HUES48 (cell line): ENCODE measurements around the gene JAK1.

Source experiments
- H3K27ac ChIP-seq: one replicate; pipeline ENCODE4 v1.7.0; 2013; ENCODE audit warnings: low read depth, low read length, inconsistent platforms
- H3K27me3 ChIP-seq: 2 replicates; pipeline ENCODE4 v1.6.1; 2013; ENCODE audit warnings: mild to moderate bottlenecking, low read length; ENCODE audit not compliant: control insufficient read depth, insufficient read depth
- H3K36me3 ChIP-seq: 2 replicates; pipeline ENCODE4 v1.6.1; 2013; ENCODE audit warnings: low read length; ENCODE audit not compliant: control insufficient read depth, insufficient read depth
- H3K4me1 ChIP-seq: 2 replicates; pipeline ENCODE4 v1.6.1; 2013; ENCODE audit warnings: mild to moderate bottlenecking, low read length; ENCODE audit not compliant: control insufficient read depth, insufficient read depth
- H3K4me3 ChIP-seq: 2 replicates; pipeline ENCODE4 v1.5.1; 2013; ENCODE audit warnings: mild to moderate bottlenecking, low read depth, low read length
- H3K9ac ChIP-seq: 2 replicates; pipeline ENCODE4 v1.6.1; 2013; ENCODE audit warnings: mild to moderate bottlenecking, low read depth, low read length, moderate library complexity
- H3K9me3 ChIP-seq: 2 replicates; pipeline ENCODE4 v1.6.1; 2013; ENCODE audit warnings: low read length; ENCODE audit not compliant: control insufficient read depth, insufficient read depth

JAK1 gene

DNA sequence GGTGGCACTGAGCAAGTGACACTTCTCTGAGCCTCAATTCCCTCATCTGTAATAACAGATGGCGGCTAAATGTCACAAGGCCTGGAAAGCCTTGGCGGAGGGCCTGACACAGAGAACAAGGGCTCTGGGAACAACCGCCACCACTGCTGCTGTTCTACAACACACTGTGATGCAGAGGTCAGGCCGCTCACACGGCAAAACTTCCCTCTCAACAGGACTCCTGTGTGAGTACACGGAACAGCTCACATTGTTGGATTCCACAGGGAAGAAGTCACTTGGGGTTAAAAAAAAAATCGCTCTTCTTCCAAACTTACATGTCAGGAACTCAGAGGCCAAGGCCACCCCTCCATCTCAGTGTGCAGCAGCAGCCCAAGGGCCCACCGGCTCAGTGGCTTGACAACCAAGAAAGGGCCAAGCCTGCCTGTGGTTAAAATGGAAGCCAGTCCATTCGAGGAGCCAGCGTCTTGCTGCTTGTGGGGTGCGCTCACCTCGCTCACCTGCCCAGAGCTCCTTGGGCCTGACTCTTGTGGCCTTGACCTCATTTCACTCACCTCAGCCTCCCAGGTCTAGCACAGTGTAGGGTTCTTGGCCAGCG is 120.4 kb downstream of the JAK1 start:
- Histone ChIP-seq H3K36me3 (peaks cover 12% of the 10 kb centered on the region; the same call in 1 of the 2 replicates), H3K9me3 (no peaks in the 10 kb centered on the region), H3K27ac (no peak overlapping the region), H3K4me3 (no peak overlapping the region), H3K27me3 (no peaks in the 10 kb centered on the region), H3K4me1 (no peaks in the 10 kb centered on the region), H3K9ac (no peak overlapping the region)

- H3K27ac ChIP-seq: no peak overlapping the region
- H3K4me3 ChIP-seq: no peak overlapping the region
- no peak overlapping the region for H3K9ac ChIP-seq
- H3K36me3 ChIP-seq: peaks cover 15% of the 10 kb centered on the region; the same call in 1 of the 2 replicates
- H3K4me1 ChIP-seq: no peaks in the 10 kb centered on the region
- no peaks in the 10 kb centered on the region for H3K27me3 ChIP-seq
- H3K9me3 ChIP-seq: no peaks in the 10 kb centered on the region
These were observed 121.7 kb downstream of the JAK1 start for GRCh38 chr1:64844609-64845008.

DNA sequence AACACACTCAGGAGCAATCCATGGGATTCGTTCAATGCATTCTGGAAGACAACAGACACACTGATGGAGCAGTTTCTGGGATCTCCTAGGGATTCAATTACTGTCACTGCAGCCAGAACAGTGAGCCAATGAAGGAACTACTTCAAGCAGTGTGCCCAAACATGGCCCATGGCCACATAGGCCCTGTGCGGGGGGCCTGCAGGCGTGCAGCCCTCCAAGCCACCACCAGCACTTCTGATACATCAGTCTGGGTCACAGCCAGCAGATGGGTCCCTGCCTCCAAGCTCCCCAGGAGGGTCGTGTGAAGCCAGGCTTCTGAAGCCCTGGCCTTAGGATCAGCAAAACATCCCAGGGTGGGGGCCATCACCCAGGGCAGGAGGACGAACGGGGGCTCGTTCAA is 122.2 kb downstream of the JAK1 start:
- no peak overlapping the region for H3K27ac ChIP-seq
- no peaks in the 10 kb centered on the region for H3K27me3 ChIP-seq
- H3K36me3 ChIP-seq: peaks cover 20% of the 10 kb centered on the region; the same call in 1 of the 2 replicates
- no peaks in the 10 kb centered on the region for H3K4me1 ChIP-seq
- no peak overlapping the region for H3K9ac ChIP-seq
- H3K9me3 ChIP-seq: no peaks in the 10 kb centered on the region
- H3K4me3 ChIP-seq: no peak overlapping the region

DNA sequence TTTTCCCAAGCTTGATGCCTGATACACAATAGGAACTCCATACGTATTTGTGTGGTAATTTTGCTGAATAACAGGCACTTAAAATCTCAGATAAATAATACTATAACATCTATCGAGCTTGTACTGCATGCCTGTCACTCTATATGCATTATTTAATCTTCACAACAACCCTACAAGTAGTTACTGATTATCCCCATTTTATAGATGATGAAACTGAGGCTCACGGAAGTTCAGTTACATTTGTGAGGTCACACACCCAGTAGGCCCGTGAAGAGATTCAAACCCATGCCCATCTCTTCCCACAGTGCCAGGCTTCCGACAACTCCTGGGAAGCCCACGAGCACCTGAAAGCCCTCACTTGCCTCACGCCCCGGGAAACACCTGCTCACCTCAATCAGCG is 122.7 kb downstream of the JAK1 start:
- Histone ChIP-seq H3K9ac (no peak overlapping the region), H3K36me3 (peaks cover 21% of the 10 kb centered on the region; the same call in 1 of the 2 replicates), H3K27ac (no peak overlapping the region), H3K27me3 (no peaks in the 10 kb centered on the region), H3K9me3 (no peaks in the 10 kb centered on the region), H3K4me1 (no peaks in the 10 kb centered on the region), H3K4me3 (no peak overlapping the region)

DNA sequence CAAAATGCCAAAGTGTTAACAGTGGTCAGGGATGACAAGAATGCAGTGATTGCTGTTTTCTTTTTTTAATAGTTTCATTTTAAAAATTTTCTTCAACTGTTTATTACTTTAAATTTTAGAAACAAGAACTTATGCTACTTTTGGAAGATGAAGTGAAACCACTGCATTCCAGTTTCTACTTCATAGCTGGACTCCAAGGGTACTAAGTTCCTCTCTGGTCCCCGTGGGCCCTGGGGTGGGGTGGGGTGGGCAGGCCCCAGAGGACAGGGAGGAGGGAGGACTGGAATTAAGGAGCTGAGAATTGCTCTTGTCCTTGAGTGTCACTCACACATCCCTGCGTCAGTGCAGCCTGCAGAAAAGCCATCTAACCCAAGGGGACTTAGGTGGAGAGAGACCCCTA is 124.1 kb downstream of the JAK1 start:
- H3K4me3 ChIP-seq: no peak overlapping the region
- H3K27ac ChIP-seq: no peak overlapping the region
- H3K4me1 ChIP-seq: no peaks in the 10 kb centered on the region
- no peak overlapping the region for H3K9ac ChIP-seq
- H3K9me3 ChIP-seq: no peaks in the 10 kb centered on the region
- H3K27me3 ChIP-seq: no peaks in the 10 kb centered on the region
- H3K36me3 ChIP-seq: peaks cover 35% of the 10 kb centered on the region

DNA sequence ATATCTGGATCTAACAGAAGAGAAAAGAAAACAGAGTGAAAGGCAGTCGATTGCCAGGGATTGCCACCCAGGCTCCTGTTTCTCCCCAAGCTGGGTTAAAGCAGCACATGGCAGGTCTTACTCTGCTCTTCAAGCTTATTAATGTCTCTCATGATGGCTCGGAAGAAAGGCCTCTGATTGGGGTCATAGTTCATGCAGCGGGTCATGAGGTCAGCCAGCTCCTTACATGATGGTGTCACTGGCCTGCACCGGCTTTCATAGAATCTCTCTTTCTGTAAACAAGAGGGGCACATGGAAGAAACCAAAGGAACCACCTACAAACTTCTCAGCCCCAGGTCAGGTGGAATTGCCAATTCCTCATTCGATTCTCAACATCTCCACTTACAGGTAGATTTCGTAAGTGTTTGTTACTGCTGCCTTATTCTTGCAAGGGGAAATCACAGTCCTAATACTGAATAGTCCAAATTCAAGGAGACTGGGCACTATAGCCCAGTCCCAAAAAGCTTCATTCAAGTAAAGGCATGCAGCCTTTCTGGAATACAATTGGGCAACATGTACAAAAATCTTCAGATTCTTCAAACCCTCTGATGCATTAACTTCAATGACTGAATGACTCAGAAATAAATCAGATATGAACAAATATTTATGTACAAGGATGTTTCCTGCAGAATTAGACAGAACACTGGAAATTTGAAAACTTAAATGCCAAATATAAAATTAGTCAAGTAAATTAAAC is 124.9 kb downstream of the JAK1 start:
- Histone ChIP-seq H3K9me3 (no peaks in the 10 kb centered on the region), H3K27me3 (no peaks in the 10 kb centered on the region), H3K9ac (no peak overlapping the region), H3K27ac (no peak overlapping the region), H3K36me3 (peaks cover 41% of the 10 kb centered on the region), H3K4me3 (no peak overlapping the region), H3K4me1 (no peaks in the 10 kb centered on the region)

DNA sequence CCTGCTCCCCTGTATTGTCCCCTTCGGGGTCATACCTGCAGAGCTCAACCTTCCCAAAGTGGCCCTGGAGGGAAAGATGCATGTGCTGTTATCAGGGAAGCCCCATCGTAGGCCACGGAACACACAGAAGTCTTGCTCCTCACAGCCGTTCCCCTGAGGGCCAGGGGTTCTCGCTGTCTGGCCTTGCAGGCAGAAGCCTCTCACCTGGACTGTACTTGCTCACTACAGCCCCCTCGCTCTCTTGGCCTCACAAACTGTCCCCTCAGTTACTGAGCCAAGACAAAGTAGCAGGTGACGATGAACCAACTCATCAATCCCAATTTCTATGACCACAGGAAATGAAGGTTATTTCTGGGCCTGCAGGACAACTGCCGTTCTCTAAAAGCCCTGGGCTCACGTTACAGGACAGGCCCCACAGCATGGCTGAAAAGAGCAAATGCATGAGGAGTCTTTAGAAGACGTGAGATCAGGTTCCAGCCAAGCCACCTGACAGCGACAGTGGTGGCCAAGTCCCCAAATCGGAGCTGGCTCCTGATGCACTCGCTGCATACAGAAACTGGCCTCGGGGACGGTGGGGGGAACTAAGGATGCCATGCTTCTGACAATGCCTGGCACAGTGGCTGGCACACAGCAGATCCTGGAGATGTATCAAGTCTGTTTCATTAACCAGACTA is 126.5 kb downstream of the JAK1 start:
- Histone ChIP-seq H3K9ac (no peak overlapping the region), H3K4me1 (no peaks in the 10 kb centered on the region), H3K27me3 (no peaks in the 10 kb centered on the region), H3K9me3 (no peaks in the 10 kb centered on the region), H3K4me3 (no peak overlapping the region), H3K36me3 (peaks cover 48% of the 10 kb centered on the region), H3K27ac (no peak overlapping the region)

- Histone ChIP-seq H3K27me3 (no peaks in the 10 kb centered on the region), H3K4me1 (no peaks in the 10 kb centered on the region), H3K9me3 (no peaks in the 10 kb centered on the region), H3K4me3 (no peak overlapping the region), H3K9ac (no peak overlapping the region), H3K36me3 (peaks cover 54% of the 10 kb centered on the region), H3K27ac (no peak overlapping the region)
These were observed 127.1 kb downstream of the JAK1 start for GRCh38 chr1:64839261-64839660.

- peaks cover 58% of the 10 kb centered on the region for H3K36me3 ChIP-seq
- no peaks in the 10 kb centered on the region for H3K9me3 ChIP-seq
- no peak overlapping the region for H3K27ac ChIP-seq
- H3K9ac ChIP-seq: no peak overlapping the region
- no peak overlapping the region for H3K4me3 ChIP-seq
- no peaks in the 10 kb centered on the region for H3K27me3 ChIP-seq
- no peaks in the 10 kb centered on the region for H3K4me1 ChIP-seq
These were observed 127.9 kb downstream of the JAK1 start for GRCh38 chr1:64838486-64838885.

GRCh38 chr1:64836802-64837201 is 129.5 kb downstream of the JAK1 start:
- Histone ChIP-seq H3K27ac (no peak overlapping the region), H3K4me3 (no peak overlapping the region), H3K4me1 (no peaks in the 10 kb centered on the region), H3K9ac (no peak overlapping the region), H3K27me3 (no peaks in the 10 kb centered on the region), H3K36me3 (peaks cover 71% of the 10 kb centered on the region), H3K9me3 (no peaks in the 10 kb centered on the region)

GRCh38 chr1:64834734-64835133 is 131.6 kb downstream of the JAK1 start:
- no peaks in the 10 kb centered on the region for H3K4me1 ChIP-seq
- H3K9ac ChIP-seq: no peak overlapping the region
- peaks cover 69% of the 10 kb centered on the region for H3K36me3 ChIP-seq
- no peak overlapping the region for H3K4me3 ChIP-seq
- no peaks in the 10 kb centered on the region for H3K27me3 ChIP-seq
- H3K27ac ChIP-seq: no peak overlapping the region
- H3K9me3 ChIP-seq: no peaks in the 10 kb centered on the region
